Ovary (tissue), 9 donors: ENCODE measurements around the gene CCP110. TPM values are rescaled to one million over a fixed set of nuclear protein-coding genes. Genes with fewer than 3 reads are reported as not detected.

ENCODE experiments used
- DNase-seq, 5 donors: peaks; one replicate each; pipeline ENCODE4 v3.0.0-alpha.2; 2019 to 2020
- H3K27ac ChIP-seq, 2 donors: fragments of 200-600 bp; one replicate each; pipeline versions ENCODE4 v1.5.1 to v1.8.0; 2019 to 2022
- H3K27me3 ChIP-seq: fragments of 200-600 bp; one replicate; pipeline ENCODE4 v1.8.0; 2022
- H3K36me3 ChIP-seq: fragments of 200-600 bp; sonication (generic); one replicate; pipeline ENCODE4 v1.5.1; 2019
- H3K4me1 ChIP-seq: one replicate; pipeline ENCODE4 v1.8.1; 2013; ENCODE audit warnings: mild to moderate bottlenecking, moderate library complexity; ENCODE audit not compliant: insufficient read depth
- H3K4me3 ChIP-seq: fragments of 200-600 bp; sonication (generic); one replicate; pipeline ENCODE4 v1.5.1; 2017
- H3K9me3 ChIP-seq, 2 donors: fragments of 200-600 bp in 1 of 2; sonication (generic) in 1 of 2; one replicate each; pipeline versions ENCODE4 v1.5.1 to v1.8.1; 2013 to 2019; ENCODE audit warnings: mild to moderate bottlenecking in 1 of 2, moderate library complexity in 1 of 2
- EP300 ChIP-seq: sonication (generic); formaldehyde crosslinking; IDR thresholded peaks from one replicate; pipeline ENCODE4 v1.6.1; 2017; ENCODE audit warnings: antibody characterized with exemption
- POLR2A ChIP-seq: fragments of 450-650 bp; IDR thresholded peaks from one replicate; pipeline ENCODE4 v1.6.1; 2017; ENCODE audit warnings: antibody characterized with exemption, mild to moderate bottlenecking, moderate library complexity
- WGBS, 3 donors: extraction: QIAGEN DNeasy Blood & Tissue Kit in 1 of 3; methylation state at CpG; one replicate each; pipeline versions ENCODE4 v1.1.5 to v1.1.7; 2013 to 2017; 5-methylcytosine and 5-hydroxymethylcytosine counted together
- intact Hi-C, 4 donors: fragments of 100-400 bp; cut with DNase I; formaldehyde crosslinking; loops; one replicate each; pipeline versions ENCODE4 v1.11.0 to v1.15.1; 2022 to 2023
- polyA plus RNA-seq, 2 donors: library from polyadenylated mRNA; stranded (reverse); fragments of 200-250 nt in 1 of 2; fragments of 350-450 nt in 1 of 2; fragmentation: Illumina TruSeq in 1 of 2; extraction: RNeasy Lipid Tissue Mini Kit (QIAGEN cat#74804) in 1 of 2; gene quantifications; one replicate each; pipeline ENCODE4 v1.2.3, GENCODE V29; 2013 to 2014
- total RNA-seq, 7 donors: library from RNA; depleted of rRNA in 2 of 7; stranded (reverse); fragments of >200 nt in 2 of 7; fragmentation: NEBNext Ultra II Directional in 3 of 7; extraction: Animal tissue kit (Norgen Biotek cat#: 25700) in 3 of 7; gene quantifications; one replicate each; pipeline versions ENCODE4 v1.1.0 to v1.2.4, GENCODE V29; 2016 to 2023
- TF ChIP-seq, protein P1 (sequence below), 3 donors: fragments of 450-650 bp in 2 of 3; fragments of 200-600 bp in 1 of 3; IDR thresholded peaks; one replicate each; pipeline versions ENCODE4 v1.5.1 to v1.8.0; 2016 to 2022; ENCODE audit warnings: antibody characterized with exemption in 3 of 3, mild to moderate bottlenecking in 1 of 3
- donor health status: DM: no; HTN: no; CAD: no; lungs with moderate emphysema.
- donor health status: DM: no; HTN: no; CAD: no.
- donor health status: Bipolar disorder and iron deficiency.
- donor health status: DM: yes; HTN: yes; CAD: no.
- donor health status: DM: no; HTN: no; CAD: no.
- donor health status: DM: yes; HTN: yes; CAD: no.

CCP110 gene
- total and polyA plus RNA-seq, 9 donors: 7.2 to 22.9 (median 19.1) TPM

DNA sequence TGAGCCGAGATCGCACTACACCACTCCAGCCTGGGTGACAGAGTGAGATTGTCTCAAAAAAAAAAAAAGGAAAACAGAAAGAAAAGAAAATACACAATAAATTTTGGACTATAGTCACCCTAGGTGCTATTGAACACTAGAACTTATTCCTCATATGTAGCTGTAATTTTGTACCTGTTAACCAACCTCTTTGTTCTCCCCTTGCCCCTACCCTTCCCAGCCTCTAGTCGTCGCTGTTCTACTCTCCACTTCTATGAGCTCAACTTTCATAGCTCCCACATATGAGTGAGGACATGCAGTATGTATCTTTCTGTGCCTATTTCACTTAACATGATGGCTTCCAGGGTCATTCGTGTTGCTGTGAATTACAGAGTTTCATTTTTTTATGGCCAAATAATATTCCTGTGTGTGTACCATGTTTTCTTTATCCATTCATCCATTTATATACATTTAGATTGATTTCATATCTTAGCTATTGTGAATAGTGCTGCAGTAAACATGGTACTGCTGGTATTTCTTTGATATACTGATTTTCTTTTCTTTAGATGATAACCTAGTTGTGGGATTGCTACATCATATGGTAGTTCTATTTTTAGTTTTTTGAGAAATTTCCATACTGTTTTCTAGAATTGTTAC, 60.0 kb downstream of the CCP110 start:
- Histone ChIP-seq H3K9me3 (peaks cover 0 to 4% of the 10 kb centered on the region in 2 donors), H3K27ac (no peak overlapping the region), H3K4me3 (no peak overlapping the region), H3K36me3 (no peaks in the 10 kb centered on the region), H3K4me1 (no peaks in the 10 kb centered on the region), H3K27me3 (no peaks in the 10 kb centered on the region)
- TF ChIP-seq POLR2A: no peak
- TF ChIP-seq, protein P1, sequence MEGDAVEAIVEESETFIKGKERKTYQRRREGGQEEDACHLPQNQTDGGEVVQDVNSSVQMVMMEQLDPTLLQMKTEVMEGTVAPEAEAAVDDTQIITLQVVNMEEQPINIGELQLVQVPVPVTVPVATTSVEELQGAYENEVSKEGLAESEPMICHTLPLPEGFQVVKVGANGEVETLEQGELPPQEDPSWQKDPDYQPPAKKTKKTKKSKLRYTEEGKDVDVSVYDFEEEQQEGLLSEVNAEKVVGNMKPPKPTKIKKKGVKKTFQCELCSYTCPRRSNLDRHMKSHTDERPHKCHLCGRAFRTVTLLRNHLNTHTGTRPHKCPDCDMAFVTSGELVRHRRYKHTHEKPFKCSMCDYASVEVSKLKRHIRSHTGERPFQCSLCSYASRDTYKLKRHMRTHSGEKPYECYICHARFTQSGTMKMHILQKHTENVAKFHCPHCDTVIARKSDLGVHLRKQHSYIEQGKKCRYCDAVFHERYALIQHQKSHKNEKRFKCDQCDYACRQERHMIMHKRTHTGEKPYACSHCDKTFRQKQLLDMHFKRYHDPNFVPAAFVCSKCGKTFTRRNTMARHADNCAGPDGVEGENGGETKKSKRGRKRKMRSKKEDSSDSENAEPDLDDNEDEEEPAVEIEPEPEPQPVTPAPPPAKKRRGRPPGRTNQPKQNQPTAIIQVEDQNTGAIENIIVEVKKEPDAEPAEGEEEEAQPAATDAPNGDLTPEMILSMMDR (IDR thresholded peaks at IDR 0.05): peak; percentile 15 to 56 (median 18)
- WGBS, 3 donors: 53 to 60% (median 55%) methylated on average over 5 of the region's 5 CpGs
- DNase-seq: peak in 1 of 5 donors; percentile 36
- intact Hi-C loops: no loop called here

DNA sequence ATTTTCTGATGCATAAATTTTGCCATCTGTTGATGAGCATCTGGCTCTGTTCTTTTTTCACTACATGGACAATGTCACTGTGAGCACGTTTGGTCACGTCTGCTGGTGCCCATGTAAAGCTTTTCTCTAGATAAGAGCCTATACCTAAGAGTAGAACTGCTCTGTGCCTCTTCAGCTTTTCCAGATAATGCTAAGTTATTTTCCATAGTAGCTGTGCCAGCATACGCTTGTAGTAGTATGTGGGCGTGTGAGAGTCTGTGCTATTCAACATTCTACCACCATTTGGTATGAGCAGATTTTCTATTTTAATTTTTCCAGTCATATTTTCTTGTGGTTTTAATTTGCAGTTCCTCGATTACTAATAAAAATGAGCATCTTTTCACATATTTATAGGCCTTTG, 64.9 kb downstream of the CCP110 start:
- no peaks in the 10 kb centered on the region for H3K36me3 ChIP-seq
- intact Hi-C loops: loop anchor here in 1 of 4 donors (5.0 kb wide), 1 partner anchor 234 kb away; no protein-coding TSS in a partner anchor
- H3K27ac ChIP-seq: no peak overlapping the region
- no peaks in the 10 kb centered on the region for H3K9me3 ChIP-seq
- peaks cover 3% of the 10 kb centered on the region for H3K4me1 ChIP-seq
- no peaks in the 10 kb centered on the region for H3K27me3 ChIP-seq
- DNase-seq: no peak
- TF ChIP-seq, protein P1 (IDR thresholded peaks at IDR 0.05): no peak
- TF ChIP-seq EP300: no peak
- no peak for TF ChIP-seq POLR2A
- no peak overlapping the region for H3K4me3 ChIP-seq
- 30 to 45% (median 41%) methylated on average over 5 of the region's 5 CpGs for WGBS, 3 donors

DNA sequence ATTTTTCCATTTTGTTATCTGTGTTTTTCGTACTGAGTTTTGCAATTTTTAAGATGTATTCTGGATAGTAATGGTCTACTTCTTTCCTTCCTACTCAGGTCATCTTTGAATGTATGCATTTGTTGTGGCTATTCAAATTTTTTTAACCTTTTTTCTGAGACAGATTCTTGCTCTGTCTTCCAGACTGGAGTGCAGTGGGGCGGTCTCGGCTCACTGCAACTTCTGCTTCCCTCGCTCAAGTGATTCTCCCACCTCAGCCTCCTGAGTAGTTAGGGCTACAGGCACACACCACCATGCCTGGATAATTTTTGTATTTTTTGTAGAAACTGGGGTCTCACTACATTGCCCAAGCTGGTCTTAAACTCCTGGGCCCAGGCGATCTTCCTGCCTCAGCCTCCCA, 65.4 kb downstream of the CCP110 start:
- DNase-seq: no peak
- no peaks in the 10 kb centered on the region for H3K27me3 ChIP-seq
- no peak overlapping the region for H3K27ac ChIP-seq
- TF ChIP-seq, protein P1 (IDR thresholded peaks at IDR 0.05): no peak
- TF ChIP-seq EP300 (no peak), POLR2A (no peak)
- no peaks in the 10 kb centered on the region for H3K9me3 ChIP-seq
- no peak overlapping the region for H3K4me3 ChIP-seq
- peaks cover 3% of the 10 kb centered on the region for H3K4me1 ChIP-seq
- intact Hi-C loops: loop anchor here in 1 of 4 donors (5.0 kb wide), 1 partner anchor 233 kb away; no protein-coding TSS in a partner anchor
- no peaks in the 10 kb centered on the region for H3K36me3 ChIP-seq
- 74 to 82% (median 79%) methylated on average over 5 of the region's 5 CpGs for WGBS, 3 donors

DNA sequence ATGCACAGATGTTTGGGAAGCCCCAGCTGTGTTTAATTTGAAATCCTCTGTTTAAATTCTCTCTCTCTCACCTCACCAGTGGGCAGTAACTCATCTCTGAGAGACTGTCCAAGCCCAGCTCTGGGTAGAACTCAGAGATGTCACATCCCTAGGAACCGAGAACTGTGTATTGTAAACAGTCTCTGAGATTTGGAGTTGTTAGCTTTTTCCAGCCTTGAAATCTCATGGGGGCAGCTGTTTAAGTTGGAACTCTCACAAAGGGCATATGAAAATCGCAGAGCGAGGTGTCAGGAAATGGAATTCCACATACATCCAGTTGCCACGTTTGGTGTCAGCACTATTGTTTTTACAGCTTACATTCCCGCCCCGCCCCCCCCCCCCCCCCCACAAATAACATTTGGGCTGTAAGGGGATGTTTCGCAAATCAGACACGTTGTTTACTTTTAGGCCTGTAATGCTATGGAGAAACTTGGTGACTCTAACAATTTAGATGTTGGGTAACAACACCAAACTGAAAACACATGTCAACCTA, 66.1 kb downstream of the CCP110 start:
- intact Hi-C loops: loop anchor here in 1 of 4 donors (5.0 kb wide), 1 partner anchor 232 kb away; no protein-coding TSS in a partner anchor
- WGBS, 3 donors: 6 to 13% (median 10%) methylated on average over 8 of the region's 8 CpGs
- DNase-seq: peak in 1 of 5 donors; percentile 24
- Histone ChIP-seq H3K9me3 (no peaks in the 10 kb centered on the region), H3K36me3 (no peaks in the 10 kb centered on the region), H3K4me3 (no peak overlapping the region), H3K27ac (no peak overlapping the region), H3K4me1 (peaks cover 3% of the 10 kb centered on the region), H3K27me3 (no peaks in the 10 kb centered on the region)
- TF ChIP-seq, protein P1 (IDR thresholded peaks at IDR 0.05): no peak
- TF ChIP-seq EP300: no peak
- no peak for TF ChIP-seq POLR2A
